HEK293 (cell line): ENCODE data around the gene SAC3D1.
A peak's percentile ranks its signal among the peaks of the same experiment; 100 is the strongest.

Source experiments
- EGR2 ChIP-seq: fragments of 450-650 bp; formaldehyde crosslinking; IDR thresholded peaks from 2 replicates; pipeline ENCODE4 v1.5.1; 2016; ENCODE audit warnings: low read depth, missing biosample characterization, missing genetic modification characterization
- IKZF3 ChIP-seq: fragments of 450-650 bp; IDR thresholded peaks from 2 replicates; pipeline ENCODE4 v1.5.0; 2018; ENCODE audit warnings: missing biosample characterization, mild to moderate bottlenecking, missing genetic modification characterization, moderate library complexity
- KLF16 ChIP-seq: fragments of 450-650 bp; formaldehyde crosslinking; IDR thresholded peaks from 2 replicates; pipeline ENCODE4 v1.5.1; 2017; ENCODE audit warnings: missing biosample characterization, missing genetic modification characterization
- KLF7 ChIP-seq: fragments of 450-650 bp; formaldehyde crosslinking; IDR thresholded peaks from 2 replicates; pipeline ENCODE4 v1.5.1; 2016; ENCODE audit warnings: missing biosample characterization, missing genetic modification characterization, borderline replicate concordance
- MEIS1 ChIP-seq: sonication (generic); formaldehyde crosslinking; IDR thresholded peaks from 2 replicates; pipeline ENCODE4 v1.8.1; 2022; ENCODE audit warnings: missing genetic modification reagents, mild to moderate bottlenecking, borderline replicate concordance
- RBAK ChIP-seq: fragments of 450-650 bp; formaldehyde crosslinking; IDR thresholded peaks from 2 replicates; pipeline ENCODE4 v1.5.1; 2016; ENCODE audit warnings: missing biosample characterization, missing genetic modification characterization
- REPIN1 ChIP-seq: fragments of 450-650 bp; formaldehyde crosslinking; IDR thresholded peaks from 2 replicates; pipeline ENCODE4 v1.5.1; 2017; ENCODE audit warnings: missing biosample characterization, missing genetic modification characterization, low read depth
- SP3 ChIP-seq: fragments of 450-650 bp; formaldehyde crosslinking; IDR thresholded peaks from 2 replicates; pipeline ENCODE4 v1.5.1; 2016; ENCODE audit warnings: missing biosample characterization, missing genetic modification characterization
- TCF7L2 ChIP-seq: IDR thresholded peaks from 2 replicates; pipeline ENCODE4 v1.6.1; 2011; ENCODE audit warnings: low read depth, mild to moderate bottlenecking, inconsistent platforms, low read length, moderate library complexity, borderline replicate concordance
- YY1 ChIP-seq: fragments of 450-650 bp; formaldehyde crosslinking; IDR thresholded peaks from 2 replicates; pipeline ENCODE4 v1.5.1; 2018; ENCODE audit warnings: missing biosample characterization, missing genetic modification characterization
- ZBTB7A ChIP-seq: fragments of 450-650 bp; formaldehyde crosslinking; IDR thresholded peaks from 2 replicates; pipeline ENCODE4 v1.5.1; 2016; ENCODE audit warnings: low read depth, missing biosample characterization, missing genetic modification characterization
- ZBTB8A ChIP-seq: fragments of 450-650 bp; formaldehyde crosslinking; IDR thresholded peaks from 2 replicates; pipeline ENCODE4 v1.5.1; 2016; ENCODE audit warnings: missing biosample characterization, missing genetic modification characterization
- ZFP69B ChIP-seq: fragments of 450-650 bp; formaldehyde crosslinking; IDR thresholded peaks from 2 replicates; pipeline ENCODE4 v1.5.1; 2016; ENCODE audit warnings: missing biosample characterization, missing genetic modification characterization
- ZNF10 ChIP-seq: fragments of 450-650 bp; formaldehyde crosslinking; IDR thresholded peaks from 2 replicates; pipeline ENCODE4 v1.5.1; 2017; ENCODE audit warnings: missing biosample characterization, missing genetic modification characterization
- ZNF132 ChIP-seq: fragments of 450-650 bp; formaldehyde crosslinking; IDR thresholded peaks from 2 replicates; pipeline ENCODE4 v1.5.1; 2017; ENCODE audit warnings: missing biosample characterization, missing genetic modification characterization, borderline replicate concordance
- ZNF169 ChIP-seq: fragments of 450-650 bp; formaldehyde crosslinking; IDR thresholded peaks from 2 replicates; pipeline ENCODE4 v1.5.1; 2016; ENCODE audit warnings: missing biosample characterization, missing genetic modification characterization
- ZNF211 ChIP-seq: fragments of 450-650 bp; formaldehyde crosslinking; IDR thresholded peaks from 2 replicates; pipeline ENCODE4 v1.5.1; 2016; ENCODE audit warnings: low read depth, missing biosample characterization, missing genetic modification characterization
- ZNF239 ChIP-seq: fragments of 450-650 bp; formaldehyde crosslinking; IDR thresholded peaks from 2 replicates; pipeline ENCODE4 v1.5.1; 2016; ENCODE audit warnings: missing biosample characterization, missing genetic modification characterization
- ZNF341 ChIP-seq: fragments of 450-650 bp; formaldehyde crosslinking; IDR thresholded peaks from 2 replicates; pipeline ENCODE4; 2016; ENCODE audit warnings: low read depth, missing biosample characterization, missing genetic modification characterization
- ZNF426 ChIP-seq: fragments of 450-650 bp; formaldehyde crosslinking; IDR thresholded peaks from 2 replicates; pipeline ENCODE4 v1.5.1; 2017; ENCODE audit warnings: missing biosample characterization, missing genetic modification characterization, mild to moderate bottlenecking, inconsistent platforms, moderate library complexity
- ZNF473 ChIP-seq: fragments of 450-650 bp; formaldehyde crosslinking; IDR thresholded peaks from 2 replicates; pipeline ENCODE4 v1.5.1; 2017; ENCODE audit warnings: missing biosample characterization, missing genetic modification characterization
- ZNF518A ChIP-seq: fragments of 450-650 bp; formaldehyde crosslinking; conservative IDR thresholded peaks from 2 replicates; pipeline ENCODE4 v1.5.1; 2016; ENCODE audit warnings: low read depth, missing biosample characterization, missing genetic modification characterization
- ZNF544 ChIP-seq: fragments of 450-650 bp; formaldehyde crosslinking; IDR thresholded peaks from 2 replicates; pipeline ENCODE4 v1.5.0; 2017; ENCODE audit warnings: missing biosample characterization, missing genetic modification characterization
- ZNF624 ChIP-seq: fragments of 450-650 bp; formaldehyde crosslinking; IDR thresholded peaks from 2 replicates; pipeline ENCODE4 v1.5.1; 2017; ENCODE audit warnings: missing biosample characterization, missing genetic modification characterization
- ZNF701 ChIP-seq: fragments of 450-650 bp; formaldehyde crosslinking; IDR thresholded peaks from 2 replicates; pipeline ENCODE4 v1.5.1; 2016; ENCODE audit warnings: missing biosample characterization, missing genetic modification characterization
- ZNF785 ChIP-seq: fragments of 450-650 bp; formaldehyde crosslinking; IDR thresholded peaks from 2 replicates; pipeline ENCODE4 v1.5.1; 2016; ENCODE audit warnings: missing biosample characterization, missing genetic modification characterization
- ZNF792 ChIP-seq: fragments of 450-650 bp; formaldehyde crosslinking; IDR thresholded peaks from 2 replicates; pipeline ENCODE4 v1.5.1; 2016; ENCODE audit warnings: missing biosample characterization, missing genetic modification characterization
- TF ChIP-seq, protein P1 (sequence below): fragments of 450-650 bp; formaldehyde crosslinking; IDR thresholded peaks from 2 replicates; pipeline ENCODE4 v1.5.0; 2017; ENCODE audit warnings: missing biosample characterization, missing genetic modification characterization, borderline replicate concordance
- TF ChIP-seq, protein P2 (sequence below): fragments of 450-650 bp; formaldehyde crosslinking; IDR thresholded peaks from 2 replicates; pipeline ENCODE4 v1.5.1; 2017; ENCODE audit warnings: missing biosample characterization, missing genetic modification characterization
- TF ChIP-seq, protein P3 (sequence below): fragments of 450-650 bp; formaldehyde crosslinking; IDR thresholded peaks from 2 replicates; pipeline ENCODE4 v1.5.1; 2016; ENCODE audit warnings: missing biosample characterization, missing genetic modification characterization

Gene SAC3D1

GRCh38 chr11:65083834-65084597 is 43.0 kb downstream of the SAC3D1 start, which contains the start of the genes CDCA5 and ZFPL1 (continued):
- no peak for TF ChIP-seq ZNF544 (tag by site-specific recombination)
- peak; percentile 51; the same call in 1 of the 2 replicates for TF ChIP-seq ZNF518A
- no peak for TF ChIP-seq ZNF169 (tag by site-specific recombination)
- no peak for TF ChIP-seq MEIS1 (CRISPR knock-in tag)
- TF ChIP-seq KLF16 = peak; percentile 93
- TF ChIP-seq ZNF701 (tag by site-specific recombination) = no peak
- peak; percentile 35; the same call in 1 of the 2 replicates for TF ChIP-seq YY1 (tag by site-specific recombination)
- no peak for TF ChIP-seq ZNF239 (tag by site-specific recombination)
- no peak for TF ChIP-seq ZNF341 (tag by site-specific recombination)
- no peak for TF ChIP-seq ZNF785
- no peak for TF ChIP-seq ZNF211 (tag by site-specific recombination)
- TF ChIP-seq REPIN1 = no peak
- no peak for TF ChIP-seq ZNF624
- TF ChIP-seq, protein P1, sequence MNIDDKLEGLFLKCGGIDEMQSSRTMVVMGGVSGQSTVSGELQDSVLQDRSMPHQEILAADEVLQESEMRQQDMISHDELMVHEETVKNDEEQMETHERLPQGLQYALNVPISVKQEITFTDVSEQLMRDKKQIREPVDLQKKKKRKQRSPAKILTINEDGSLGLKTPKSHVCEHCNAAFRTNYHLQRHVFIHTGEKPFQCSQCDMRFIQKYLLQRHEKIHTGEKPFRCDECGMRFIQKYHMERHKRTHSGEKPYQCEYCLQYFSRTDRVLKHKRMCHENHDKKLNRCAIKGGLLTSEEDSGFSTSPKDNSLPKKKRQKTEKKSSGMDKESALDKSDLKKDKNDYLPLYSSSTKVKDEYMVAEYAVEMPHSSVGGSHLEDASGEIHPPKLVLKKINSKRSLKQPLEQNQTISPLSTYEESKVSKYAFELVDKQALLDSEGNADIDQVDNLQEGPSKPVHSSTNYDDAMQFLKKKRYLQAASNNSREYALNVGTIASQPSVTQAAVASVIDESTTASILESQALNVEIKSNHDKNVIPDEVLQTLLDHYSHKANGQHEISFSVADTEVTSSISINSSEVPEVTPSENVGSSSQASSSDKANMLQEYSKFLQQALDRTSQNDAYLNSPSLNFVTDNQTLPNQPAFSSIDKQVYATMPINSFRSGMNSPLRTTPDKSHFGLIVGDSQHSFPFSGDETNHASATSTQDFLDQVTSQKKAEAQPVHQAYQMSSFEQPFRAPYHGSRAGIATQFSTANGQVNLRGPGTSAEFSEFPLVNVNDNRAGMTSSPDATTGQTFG (tag by site-specific recombination) = no peak
- no peak; the same call in 1 of the 2 replicates for TF ChIP-seq ZNF10 (tag by site-specific recombination)
- TF ChIP-seq ZFP69B (tag by site-specific recombination) = no peak
- TF ChIP-seq ZNF473 (tag by site-specific recombination) = no peak
- no peak; the same call in 1 of the 2 replicates for TF ChIP-seq KLF7 (tag by site-specific recombination)
- TF ChIP-seq, protein P2, sequence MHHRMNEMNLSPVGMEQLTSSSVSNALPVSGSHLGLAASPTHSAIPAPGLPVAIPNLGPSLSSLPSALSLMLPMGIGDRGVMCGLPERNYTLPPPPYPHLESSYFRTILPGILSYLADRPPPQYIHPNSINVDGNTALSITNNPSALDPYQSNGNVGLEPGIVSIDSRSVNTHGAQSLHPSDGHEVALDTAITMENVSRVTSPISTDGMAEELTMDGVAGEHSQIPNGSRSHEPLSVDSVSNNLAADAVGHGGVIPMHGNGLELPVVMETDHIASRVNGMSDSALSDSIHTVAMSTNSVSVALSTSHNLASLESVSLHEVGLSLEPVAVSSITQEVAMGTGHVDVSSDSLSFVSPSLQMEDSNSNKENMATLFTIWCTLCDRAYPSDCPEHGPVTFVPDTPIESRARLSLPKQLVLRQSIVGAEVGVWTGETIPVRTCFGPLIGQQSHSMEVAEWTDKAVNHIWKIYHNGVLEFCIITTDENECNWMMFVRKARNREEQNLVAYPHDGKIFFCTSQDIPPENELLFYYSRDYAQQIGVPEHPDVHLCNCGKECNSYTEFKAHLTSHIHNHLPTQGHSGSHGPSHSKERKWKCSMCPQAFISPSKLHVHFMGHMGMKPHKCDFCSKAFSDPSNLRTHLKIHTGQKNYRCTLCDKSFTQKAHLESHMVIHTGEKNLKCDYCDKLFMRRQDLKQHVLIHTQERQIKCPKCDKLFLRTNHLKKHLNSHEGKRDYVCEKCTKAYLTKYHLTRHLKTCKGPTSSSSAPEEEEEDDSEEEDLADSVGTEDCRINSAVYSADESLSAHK (tag by site-specific recombination) = no peak
- TF ChIP-seq ZNF132 = no peak
- TF ChIP-seq ZBTB7A (tag by site-specific recombination) = 0 out of 2 replicates have a peak, but pooled peaks have one; percentile 12
- TF ChIP-seq IKZF3 (tag by site-specific recombination) = no peak
- TF ChIP-seq TCF7L2 = no peak
- TF ChIP-seq SP3 = peak; percentile 97
- no peak for TF ChIP-seq RBAK (tag by site-specific recombination)
- no peak for TF ChIP-seq ZNF426 (tag by site-specific recombination)
- no peak for TF ChIP-seq ZNF792 (tag by site-specific recombination)
- TF ChIP-seq ZBTB8A (tag by site-specific recombination) = peak; percentile 95
- TF ChIP-seq, protein P3, sequence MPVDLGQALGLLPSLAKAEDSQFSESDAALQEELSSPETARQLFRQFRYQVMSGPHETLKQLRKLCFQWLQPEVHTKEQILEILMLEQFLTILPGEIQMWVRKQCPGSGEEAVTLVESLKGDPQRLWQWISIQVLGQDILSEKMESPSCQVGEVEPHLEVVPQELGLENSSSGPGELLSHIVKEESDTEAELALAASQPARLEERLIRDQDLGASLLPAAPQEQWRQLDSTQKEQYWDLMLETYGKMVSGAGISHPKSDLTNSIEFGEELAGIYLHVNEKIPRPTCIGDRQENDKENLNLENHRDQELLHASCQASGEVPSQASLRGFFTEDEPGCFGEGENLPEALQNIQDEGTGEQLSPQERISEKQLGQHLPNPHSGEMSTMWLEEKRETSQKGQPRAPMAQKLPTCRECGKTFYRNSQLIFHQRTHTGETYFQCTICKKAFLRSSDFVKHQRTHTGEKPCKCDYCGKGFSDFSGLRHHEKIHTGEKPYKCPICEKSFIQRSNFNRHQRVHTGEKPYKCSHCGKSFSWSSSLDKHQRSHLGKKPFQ (tag by site-specific recombination) = no peak
- peak; percentile 24; the same call in 1 of the 2 replicates for TF ChIP-seq EGR2 (tag by site-specific recombination)
